GM19023 (cell line): ENCODE data around the gene IGSF23.
"Not testable (repeated sequence)": the region's sequence is repeated elsewhere in the genome, so short reads cannot be mapped to it uniquely, and the experiment has no call there.

Experiments
- ATAC-seq: cut with Tn5 transposase; IDR thresholded peaks from one replicate; pipeline ENCODE4 v1.9.1; 2021; ENCODE audit warnings: mild to moderate bottlenecking, moderate library complexity; ENCODE audit not compliant: unreplicated experiment

IGSF23 gene

GRCh38 chr19:44661205-44661604 is 47.8 kb downstream of the IGSF23 start:
- ATAC-seq: no peak

DNA sequence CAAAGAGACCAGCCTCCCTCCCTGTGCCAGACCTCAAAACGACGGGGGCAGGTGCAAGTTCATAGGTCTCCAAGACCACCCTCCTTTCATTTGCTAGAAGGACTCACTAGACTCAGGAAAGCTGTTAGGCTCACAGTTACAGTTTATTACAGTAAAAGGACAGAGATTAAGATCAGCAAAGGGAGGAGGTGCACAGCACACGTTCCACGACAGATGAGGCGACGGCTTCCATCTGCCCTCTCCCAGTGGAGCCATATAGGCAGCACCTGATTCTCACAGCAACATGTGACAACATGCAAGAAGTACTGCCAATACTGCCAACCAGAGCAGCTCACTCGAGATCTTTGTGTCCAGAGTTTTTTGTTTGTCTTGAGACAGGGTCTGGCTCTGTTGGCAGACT is 48.5 kb downstream of the IGSF23 start:
- no peak for ATAC-seq

DNA sequence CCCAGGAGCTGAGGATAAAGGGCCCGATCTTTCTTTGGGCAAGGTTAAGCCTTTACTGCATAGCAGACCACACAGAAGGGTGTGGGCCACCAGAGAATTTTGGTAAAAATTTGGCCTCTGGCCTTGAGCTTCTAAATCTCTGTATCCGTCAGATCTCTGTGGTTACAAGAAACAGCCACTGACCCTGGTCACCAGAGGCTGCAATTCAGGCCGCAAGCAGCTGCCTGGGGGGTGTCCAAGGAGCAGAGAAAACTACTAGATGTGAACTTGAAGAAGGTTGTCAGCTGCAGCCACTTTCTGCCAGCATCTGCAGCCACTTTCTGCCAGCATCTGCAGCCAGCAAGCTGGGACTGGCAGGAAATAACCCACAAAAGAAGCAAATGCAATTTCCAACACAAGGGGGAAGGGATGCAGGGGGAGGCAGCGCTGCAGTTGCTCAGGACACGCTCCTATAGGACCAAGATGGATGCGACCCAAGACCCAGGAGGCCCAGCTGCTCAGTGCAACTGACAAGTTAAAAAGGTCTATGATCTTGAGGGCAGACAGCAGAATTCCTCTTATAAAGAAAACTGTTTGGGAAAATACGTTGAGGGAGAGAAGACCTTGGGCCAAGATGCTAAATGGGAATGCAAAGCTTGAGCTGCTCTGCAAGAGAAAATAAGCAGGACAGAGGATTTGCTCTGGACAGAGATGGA is 49.5 kb downstream of the IGSF23 start:
- ATAC-seq: no peak

GRCh38 chr19:44663996-44664395 is 50.6 kb downstream of the IGSF23 start:
- no peak for ATAC-seq

- no peak for ATAC-seq
These were observed 51.6 kb downstream of the IGSF23 start for GRCh38 chr19:44664976-44665375.

GRCh38 chr19:44666852-44667556 is 53.6 kb downstream of the IGSF23 start:
- no peak for ATAC-seq

- ATAC-seq: no peak
These were observed 55.8 kb downstream of the IGSF23 start for GRCh38 chr19:44668985-44669764.

- ATAC-seq: not testable (repeated sequence)
These were observed 56.7 kb downstream of the IGSF23 start for GRCh38 chr19:44670027-44670426.

DNA sequence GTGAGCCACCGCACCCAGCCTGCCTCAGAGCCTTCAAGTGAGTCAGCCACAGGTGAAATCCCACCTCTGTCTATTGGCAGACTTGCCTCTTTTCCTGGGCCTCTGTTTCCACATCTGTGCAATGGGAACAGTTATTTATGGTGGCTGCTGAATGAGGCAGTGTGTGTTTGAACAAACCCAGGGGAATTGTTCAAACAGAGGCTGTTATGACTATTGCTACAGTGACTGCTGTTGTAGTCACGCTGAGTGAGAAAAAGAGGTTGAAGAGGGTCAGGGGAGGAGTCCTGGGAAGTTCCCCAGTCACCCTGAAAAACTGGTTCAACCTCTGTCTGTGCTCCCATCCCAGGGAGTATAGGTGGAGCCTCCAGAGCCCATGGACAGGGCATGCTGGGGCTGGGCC is 58.0 kb downstream of the IGSF23 start, which contains the start of gene CEACAM19:
Gene CEACAM19 (plus strand): TSS at position 83 of the 400 bp plus-strand sequence. CDS start 450 bp downstream, outside the sequence.
- no peak for ATAC-seq

DNA sequence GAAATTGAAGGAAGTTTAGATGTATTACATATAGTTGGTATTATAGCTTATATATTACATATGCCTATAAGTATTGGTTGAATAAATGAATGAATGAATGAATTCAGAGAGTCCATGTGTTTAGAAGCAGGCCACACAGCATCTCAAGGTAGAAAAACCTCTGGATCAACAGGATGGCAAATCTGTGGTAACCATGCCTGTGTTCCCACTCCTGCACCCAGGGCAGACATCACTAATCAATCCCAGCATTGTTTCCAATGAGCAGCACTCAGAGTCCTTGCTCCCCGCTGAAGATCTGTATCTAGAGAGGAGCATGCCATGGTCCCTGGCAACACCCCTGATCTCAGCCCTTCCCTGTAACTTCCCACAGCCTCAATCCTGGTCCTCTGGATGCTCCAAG is 58.9 kb downstream of the IGSF23 start:
- ATAC-seq: no peak

DNA sequence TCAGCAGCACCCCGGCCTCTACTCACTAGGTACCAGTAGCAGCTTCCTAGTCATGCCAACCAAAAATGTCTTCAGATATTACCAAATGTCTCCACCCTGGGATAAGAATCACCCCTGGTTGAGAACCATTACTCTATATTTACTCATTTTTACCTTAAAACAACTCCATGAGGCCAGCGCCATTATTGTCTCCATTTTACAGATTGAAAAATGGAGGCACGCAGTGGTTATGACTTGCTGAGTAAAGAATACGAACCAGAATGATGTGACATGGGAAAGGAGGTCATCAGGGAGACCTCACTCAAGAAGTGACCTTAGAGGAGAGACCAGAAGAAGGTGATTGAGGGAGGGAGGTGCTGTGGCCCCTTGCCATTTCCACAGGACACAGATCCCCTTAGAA is 60.1 kb downstream of the IGSF23 start:
- no peak for ATAC-seq

DNA sequence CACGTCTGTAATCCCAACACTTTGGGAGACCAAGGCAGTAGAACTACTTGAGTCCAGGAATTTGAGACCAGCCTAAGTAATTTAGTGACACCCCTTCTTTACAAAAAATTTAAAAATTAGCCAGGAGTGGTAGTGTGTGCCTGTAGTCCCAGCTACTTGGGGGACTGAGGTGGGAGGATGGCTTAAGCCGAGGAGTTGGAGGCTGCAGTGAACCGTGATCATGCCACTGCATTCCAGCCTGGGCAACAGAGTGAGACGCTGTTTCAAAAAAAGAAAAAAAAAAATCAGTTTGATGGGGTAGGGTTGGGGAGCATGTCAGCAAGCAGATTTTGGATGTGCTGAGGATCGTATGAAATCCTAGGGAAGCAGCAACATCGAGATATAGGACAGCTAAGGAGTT is 62.2 kb downstream of the IGSF23 start:
- ATAC-seq: no peak

- no peak for ATAC-seq
These were observed 63.9 kb downstream of the IGSF23 start for GRCh38 chr19:44677019-44677811.

DNA sequence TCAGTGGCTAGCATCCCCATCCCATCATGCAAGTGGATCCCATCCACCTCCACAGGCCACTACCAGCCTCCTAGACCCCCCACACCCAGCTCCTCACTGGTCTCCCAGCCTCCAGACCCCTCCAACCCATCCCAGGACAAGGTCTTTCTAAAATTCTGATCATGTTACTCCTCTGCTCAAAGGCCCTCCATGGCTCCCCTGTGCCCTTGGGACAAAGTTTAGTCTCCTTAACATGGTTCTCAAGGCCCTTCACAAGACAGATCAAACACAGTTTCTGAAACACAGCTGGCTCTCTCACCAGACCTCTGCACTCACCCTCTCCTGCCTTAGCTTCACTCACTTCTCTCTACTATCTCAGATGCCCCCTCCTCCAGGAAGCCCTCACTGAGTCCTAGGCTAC is 67.2 kb downstream of the IGSF23 start:
- ATAC-seq: no peak

GRCh38 chr19:44681992-44682790 is 68.8 kb downstream of the IGSF23 start:
- no peak for ATAC-seq

DNA sequence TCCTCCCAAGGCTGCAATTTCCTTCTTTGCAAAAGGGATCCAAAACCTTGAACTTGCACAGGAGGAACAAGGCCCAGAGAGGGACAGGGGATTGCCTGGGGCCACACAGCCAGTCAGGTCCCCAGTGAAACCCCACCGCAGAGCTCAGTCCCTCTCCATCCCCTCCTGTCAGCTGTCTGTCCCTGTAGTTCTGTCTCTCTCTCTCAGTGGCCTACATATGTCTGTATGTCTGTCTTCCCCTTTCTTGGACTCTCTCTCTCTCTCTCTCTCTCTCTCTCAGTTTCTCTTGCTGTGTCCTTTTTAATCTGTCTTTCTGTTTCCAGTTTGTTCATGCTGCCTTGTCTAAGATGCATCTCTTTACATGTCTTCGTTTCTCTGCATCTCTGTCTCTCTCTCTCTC is 69.4 kb downstream of the IGSF23 start:
- ATAC-seq: no peak

GRCh38 chr19:44683434-44684210 is 70.3 kb downstream of the IGSF23 start:
- no peak for ATAC-seq

DNA sequence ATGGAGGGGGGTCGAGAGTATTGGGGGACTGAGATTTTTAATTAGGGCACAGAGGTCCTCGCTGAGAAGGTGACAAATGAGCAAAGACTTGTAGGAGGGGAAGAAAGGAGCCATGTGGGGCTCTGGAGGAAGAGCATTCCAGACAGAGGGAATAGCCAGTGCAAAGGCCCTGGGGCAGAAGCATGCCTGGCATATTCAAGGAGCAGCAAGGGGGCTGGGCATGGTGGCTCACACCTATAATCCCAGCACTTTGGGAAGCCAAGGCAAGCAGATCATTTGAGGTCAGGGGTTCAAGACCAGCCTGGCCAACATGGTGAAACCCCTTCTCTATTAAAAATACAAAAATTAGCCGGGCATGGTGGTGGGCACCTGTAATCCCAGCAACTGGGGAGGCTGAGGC is 71.0 kb downstream of the IGSF23 start:
- not testable (repeated sequence) for ATAC-seq
